B cell (primary cell): Measurements from ENCODE around the gene MORF4L1. TPM values are rescaled to one million over a fixed set of nuclear protein-coding genes. Genes with fewer than 3 reads are reported as not detected.
A peak's percentile ranks its signal among the peaks of the same experiment; 100 is the strongest.

Experiments
- ATAC-seq: fragments of 200-7000 bp; cut with Tn5 transposase; one replicate; pipeline ENCODE4 v1.10.0; 2021; ENCODE audit warnings: low read depth, mild to moderate bottlenecking, moderate number of reproducible peaks, moderate library complexity
- CTCF ChIA-PET: fragments of 350-600 bp; sonication (Branson Sonifier 250); formaldehyde crosslinking; loops from one replicate; lab custom pipeline; 2021; ENCODE audit warnings: antibody characterized with exemption, inconsistent platforms; lab: Charles Lee
- POLR2A ChIA-PET: fragments of 350-600 bp; sonication (Branson Sonifier 250); formaldehyde crosslinking; loops from one replicate; lab custom pipeline; 2021; ENCODE audit warnings: antibody characterized with exemption; lab: Charles Lee
- DNase-seq: peaks from one replicate; pipeline ENCODE4 v3.0.0; 2013
- H2AFZ ChIP-seq: 2 replicates; pipeline ENCODE4 v1.6.1; 2012; ENCODE audit warnings: mild to moderate bottlenecking, low read depth, low read length; ENCODE audit not compliant: insufficient read depth, poor library complexity, severe bottlenecking
- H3K27ac ChIP-seq, 2 donors: 1 replicate in 1 of 2; 2 replicates in 1 of 2; pipeline ENCODE4 v1.5.1; 2012 to 2013; ENCODE audit warnings: low read length in 2 of 2, mild to moderate bottlenecking in 2 of 2, moderate library complexity in 1 of 2
- H3K27me3 ChIP-seq, 4 experiments: fragments of 200-600 bp in 1 of 4; sonication (generic) in 1 of 4; replicated peaks in 1 of 4; 1 replicate in 2 of 4; 2 replicates in 2 of 4; pipeline versions ENCODE4 v1.6.1 to v1.7.0; 2013 to 2016; ENCODE audit warnings: low read length in 3 of 4, mild to moderate bottlenecking in 2 of 4, mixed read lengths in 1 of 4, moderate library complexity in 1 of 4; ENCODE audit not compliant: insufficient read depth in 4 of 4, control insufficient read depth in 3 of 4; ENCODE audit errors: control extremely low read depth in 1 of 4
- H3K36me3 ChIP-seq, 2 experiments: replicated peaks in 1 of 2; 1 replicate in 1 of 2; 2 replicates in 1 of 2; pipeline versions ENCODE4 v1.6.1 to v1.7.1; 2013; ENCODE audit warnings: low read length in 1 of 2; ENCODE audit not compliant: insufficient read depth in 2 of 2, control insufficient read depth in 1 of 2; ENCODE audit errors: control extremely low read depth in 1 of 2, extremely low read depth in 1 of 2
- H3K4me1 ChIP-seq, 2 donors: fragments of 200-600 bp in 1 of 2; sonication (generic) in 1 of 2; 1 replicate in 1 of 2; 2 replicates in 1 of 2; pipeline versions ENCODE4 v1.5.1 to v1.6.1; 2013 to 2017; ENCODE audit warnings: low read length in 2 of 2; ENCODE audit not compliant: control insufficient read depth in 2 of 2, insufficient read depth in 2 of 2
- H3K4me2 ChIP-seq: replicated peaks from 2 replicates; pipeline ENCODE3; 2012; ENCODE audit warnings: mild to moderate bottlenecking, low read depth, low read length; ENCODE audit not compliant: poor library complexity, severe bottlenecking
- H3K4me3 ChIP-seq, 5 experiments: fragments of 200-600 bp in 1 of 5; sonication (generic) in 1 of 5; 1 replicate in 3 of 5; 2 replicates in 2 of 5; pipeline versions ENCODE4 v1.5.1 to v1.7.0; 2011 to 2016; ENCODE audit warnings: low read length in 4 of 5, mild to moderate bottlenecking in 4 of 5, low read depth in 2 of 5, control low read depth in 1 of 5, moderate library complexity in 1 of 5; ENCODE audit not compliant: insufficient read depth in 1 of 5; ENCODE audit errors: control extremely low read depth in 1 of 5, extremely low read depth in 1 of 5
- H3K79me2 ChIP-seq: fragments of 200-600 bp; sonication (generic); one replicate; pipeline ENCODE4 v1.6.0; 2016; ENCODE audit warnings: low read length; ENCODE audit not compliant: control insufficient read depth, insufficient read depth
- H3K9ac ChIP-seq: fragments of 200-600 bp; sonication (generic); 2 replicates; pipeline ENCODE4 v1.6.1; 2017; ENCODE audit warnings: mild to moderate bottlenecking, low read length, moderate library complexity
- H3K9me3 ChIP-seq, 3 donors: one replicate each; pipeline versions ENCODE4 v1.6.1 to v1.7.1; 2013; ENCODE audit warnings: low read length in 2 of 3; ENCODE audit not compliant: control insufficient read depth in 2 of 3, insufficient read depth in 1 of 3; ENCODE audit errors: control extremely low read depth in 1 of 3
- H4K20me1 ChIP-seq: 2 replicates; pipeline ENCODE4 v1.6.0; 2012; ENCODE audit warnings: mild to moderate bottlenecking, low read length; ENCODE audit not compliant: insufficient read depth, control insufficient read depth, poor library complexity, severe bottlenecking
- H3K27ac Mint-ChIP-seq: one replicate; pipeline ENCODE4 v1.8.0; 2021; ENCODE audit warnings: mixed read lengths
- H3K27me3 Mint-ChIP-seq: one replicate; pipeline ENCODE4 v1.8.0; 2021; ENCODE audit warnings: mixed read lengths
- H3K4me1 Mint-ChIP-seq: one replicate; pipeline ENCODE4 v1.8.0; 2021; ENCODE audit warnings: mixed read lengths
- H3K4me3 Mint-ChIP-seq: one replicate; pipeline ENCODE4 v1.8.0; 2021; ENCODE audit warnings: mixed read lengths
- H3K9me3 Mint-ChIP-seq: one replicate; pipeline ENCODE4 v1.8.0; 2022; ENCODE audit warnings: mixed read lengths; ENCODE audit not compliant: insufficient read depth
- EZH2 ChIP-seq: IDR thresholded peaks from 2 replicates; pipeline ENCODE4 v1.6.1; 2012; ENCODE audit warnings: borderline replicate concordance, low read depth, mild to moderate bottlenecking, moderate library complexity, low read length; ENCODE audit not compliant: insufficient read depth, poor library complexity, severe bottlenecking
- WGBS: methylation state at CpG from one replicate; pipeline ENCODE4 v1.1.5; 2013; ENCODE audit warnings: missing lambda C conversion rate; ENCODE audit not compliant: insufficient coverage; 5-methylcytosine and 5-hydroxymethylcytosine counted together
- intact Hi-C: fragments of 100-400 bp; cut with micrococcal nuclease; formaldehyde crosslinking; loops from one replicate; pipeline ENCODE4 v1.10.0; 2022
- polyA plus RNA-seq: library from polyadenylated mRNA; depleted of rRNA; stranded (reverse); fragments of >200 nt; gene quantifications from 2 replicates; pipeline ENCODE4 v1.2.3, GENCODE V29; 2012
- total RNA-seq, 2 donors: library from RNA; stranded (reverse); fragments of 120-200 nt in 1 of 2; gene quantifications; 1 replicate in 1 of 2; 2 replicates in 1 of 2; pipeline versions ENCODE4 v1.2.3 to v1.2.4, GENCODE V29; 2013 to 2022
- TF ChIP-seq, protein P1 (sequence below): fragments of 200-600 bp; IDR thresholded peaks from one replicate; pipeline ENCODE4 v1.8.0; 2022; ENCODE audit warnings: antibody characterized with exemption, mild to moderate bottlenecking

Gene MORF4L1
- total and polyA plus RNA-seq, 2 donors (not counting 1 experiment from before 2014, with no cell fraction given): 79.0 to 242 TPM

DNA sequence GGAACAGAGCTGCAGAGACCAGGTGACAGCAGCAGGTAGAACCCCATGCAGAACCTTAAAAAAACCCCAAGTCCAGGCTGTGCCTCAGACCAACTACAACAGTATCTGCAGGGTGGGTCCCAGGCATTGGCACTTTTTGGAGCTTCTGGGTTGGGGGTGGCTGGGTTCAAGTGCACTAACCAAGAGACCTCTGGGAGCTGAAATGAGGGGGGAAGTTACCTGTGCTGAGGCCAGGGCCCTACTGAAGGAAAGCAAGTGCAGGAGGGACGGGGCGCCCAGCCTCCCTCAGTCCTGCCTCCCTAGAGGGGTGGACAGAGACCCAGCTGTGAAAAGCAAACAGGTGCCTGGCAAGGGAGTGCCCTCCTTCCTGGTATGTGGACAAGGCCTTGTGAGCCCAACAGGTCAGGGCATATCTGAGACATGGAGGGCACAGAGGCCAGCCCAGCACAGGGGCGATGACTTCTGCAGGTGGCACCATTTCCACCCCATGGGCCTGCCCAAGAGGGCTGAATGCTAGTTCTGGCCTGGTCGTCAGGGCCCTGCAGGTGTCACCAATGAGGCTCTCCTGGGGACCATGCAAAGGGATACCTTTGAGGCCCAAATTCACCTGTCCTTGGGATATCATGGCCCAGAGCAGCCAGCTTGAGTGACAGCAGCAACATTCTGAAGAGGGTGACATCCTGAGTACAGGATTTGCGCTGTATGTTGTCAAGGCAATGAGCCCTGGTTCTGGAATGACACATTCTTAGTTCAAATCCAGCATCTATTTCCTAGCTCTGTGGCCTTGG, 53.5 kb downstream of the MORF4L1 start:
- H3K9ac ChIP-seq: no peak overlapping the region
- Mint-ChIP-seq H3K9me3 (no peaks in the 10 kb centered on the region), H3K27me3 (no peaks in the 10 kb centered on the region), H3K4me3 (no peak overlapping the region), H3K4me1 (peaks cover 6% of the 10 kb centered on the region), H3K27ac (peak overlapping the region; percentile 53)
- H3K4me2 ChIP-seq: no peak overlapping the region
- no peak for DNase-seq
- TF ChIP-seq, protein P1, sequence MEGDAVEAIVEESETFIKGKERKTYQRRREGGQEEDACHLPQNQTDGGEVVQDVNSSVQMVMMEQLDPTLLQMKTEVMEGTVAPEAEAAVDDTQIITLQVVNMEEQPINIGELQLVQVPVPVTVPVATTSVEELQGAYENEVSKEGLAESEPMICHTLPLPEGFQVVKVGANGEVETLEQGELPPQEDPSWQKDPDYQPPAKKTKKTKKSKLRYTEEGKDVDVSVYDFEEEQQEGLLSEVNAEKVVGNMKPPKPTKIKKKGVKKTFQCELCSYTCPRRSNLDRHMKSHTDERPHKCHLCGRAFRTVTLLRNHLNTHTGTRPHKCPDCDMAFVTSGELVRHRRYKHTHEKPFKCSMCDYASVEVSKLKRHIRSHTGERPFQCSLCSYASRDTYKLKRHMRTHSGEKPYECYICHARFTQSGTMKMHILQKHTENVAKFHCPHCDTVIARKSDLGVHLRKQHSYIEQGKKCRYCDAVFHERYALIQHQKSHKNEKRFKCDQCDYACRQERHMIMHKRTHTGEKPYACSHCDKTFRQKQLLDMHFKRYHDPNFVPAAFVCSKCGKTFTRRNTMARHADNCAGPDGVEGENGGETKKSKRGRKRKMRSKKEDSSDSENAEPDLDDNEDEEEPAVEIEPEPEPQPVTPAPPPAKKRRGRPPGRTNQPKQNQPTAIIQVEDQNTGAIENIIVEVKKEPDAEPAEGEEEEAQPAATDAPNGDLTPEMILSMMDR: no peak
- TF ChIP-seq EZH2: no peak
- intact Hi-C loops: loop anchor here (5.0 kb wide), 1 partner anchor 101 kb away; no protein-coding TSS in a partner anchor
- no peaks in the 10 kb centered on the region for H3K4me1 ChIP-seq
- H3K27ac ChIP-seq: peak overlapping the region in 1 of 2 donors; percentile 41
- no peak overlapping the region for H2AFZ ChIP-seq
- no peak overlapping the region for H3K4me3 ChIP-seq
- 87% methylated on average over 5 of the region's 5 CpGs for WGBS
- ChIA-PET POLR2A (no interaction called here), CTCF (interaction anchor here (0.9 to 2.9 kb wide), 8 partner anchors 17 to 257 kb away, joined by 3 to 8 read pairs (median 4); no protein-coding TSS in a partner anchor)
- no peak for ATAC-seq
- H3K27me3 ChIP-seq: no peaks in the 10 kb centered on the region
- peaks cover 5 to 83% of the 10 kb centered on the region in 2 experiments for H3K36me3 ChIP-seq
- H3K9me3 ChIP-seq: no peaks in the 10 kb centered on the region
- peaks cover 7% of the 10 kb centered on the region for H3K79me2 ChIP-seq
- H4K20me1 ChIP-seq: peaks cover 16% of the 10 kb centered on the region
